ENCODE results near the gene NTN1. TPM values are rescaled to one million over a fixed set of nuclear protein-coding genes. Genes with fewer than 3 reads are reported as not detected.

The NTN1 gene
- polyA plus RNA-seq, 4 donors, result 2.0 to 10.7 (median 3.6) TPM

GRCh38 chr17:9116311-9116835 lies 95.1 kb downstream of the NTN1 start:
- DNase-seq (ENCODE audit: low read depth in 4 of 4, low spot score in 3 of 4), result no peak

- no peak for DNase-seq (ENCODE audit: low read depth in 4 of 4, low spot score in 3 of 4)
Observed at GRCh38 chr17:9116861-9117568, 95.7 kb downstream of the NTN1 start.

GRCh38 chr17:9120471-9120870 lies 99.2 kb downstream of the NTN1 start:
- DNase-seq (ENCODE audit: low read depth in 4 of 4, low spot score in 3 of 4), result no peak

- DNase-seq (ENCODE audit: low read depth in 4 of 4, low spot score in 3 of 4), result no peak
Observed at GRCh38 chr17:9121186-9121820, 100.0 kb downstream of the NTN1 start.

GRCh38 chr17:9123594-9124553 lies 102.6 kb downstream of the NTN1 start:
- DNase-seq (ENCODE audit: low read depth in 4 of 4, low spot score in 3 of 4), result no peak

GRCh38 chr17:9124554-9124935 lies 103.2 kb downstream of the NTN1 start:
- DNase-seq (ENCODE audit: low read depth in 4 of 4, low spot score in 3 of 4), result no peak

GRCh38 chr17:9125722-9126121 lies 104.4 kb downstream of the NTN1 start:
- DNase-seq (ENCODE audit: low read depth in 4 of 4, low spot score in 3 of 4), result no peak

- no peak for DNase-seq (ENCODE audit: low read depth in 4 of 4, low spot score in 3 of 4)
Observed at GRCh38 chr17:9127340-9127739, 106.0 kb downstream of the NTN1 start.

- DNase-seq (ENCODE audit: low read depth in 4 of 4, low spot score in 3 of 4), result no peak
Observed at GRCh38 chr17:9131371-9131770, 110.1 kb downstream of the NTN1 start.

GRCh38 chr17:9132291-9132690 lies 111.0 kb downstream of the NTN1 start:
- no peak for DNase-seq (ENCODE audit: low read depth in 4 of 4, low spot score in 3 of 4)

GRCh38 chr17:9132944-9133610 lies 111.8 kb downstream of the NTN1 start:
- DNase-seq (ENCODE audit: low read depth in 4 of 4, low spot score in 3 of 4), result no peak

GRCh38 chr17:9138161-9138717 lies 116.9 kb downstream of the NTN1 start:
- no peak for DNase-seq (ENCODE audit: low read depth in 4 of 4, low spot score in 3 of 4)

GRCh38 chr17:9139695-9140094 lies 118.4 kb downstream of the NTN1 start:
- DNase-seq (ENCODE audit: low read depth in 4 of 4, low spot score in 3 of 4), result no peak

- no peak for DNase-seq (ENCODE audit: low read depth in 4 of 4, low spot score in 3 of 4)
Observed at GRCh38 chr17:9140550-9141424, 119.5 kb downstream of the NTN1 start.

GRCh38 chr17:9141425-9141753 lies 120.1 kb downstream of the NTN1 start:
- no peak for DNase-seq (ENCODE audit: low read depth in 4 of 4, low spot score in 3 of 4)

GRCh38 chr17:9142772-9143494 lies 121.6 kb downstream of the NTN1 start:
- no peak for DNase-seq (ENCODE audit: low read depth in 4 of 4, low spot score in 3 of 4)

- no peak for DNase-seq (ENCODE audit: low read depth in 4 of 4, low spot score in 3 of 4)
Observed at GRCh38 chr17:9144502-9145249, 123.4 kb downstream of the NTN1 start.

GRCh38 chr17:9146064-9146463 lies 124.8 kb downstream of the NTN1 start:
- DNase-seq (ENCODE audit: low read depth in 4 of 4, low spot score in 3 of 4), result no peak
